OCI-LY1 (cell line): ENCODE measurements around the gene ATP2B2.
A peak's percentile ranks its signal among the peaks of the same experiment; 100 is the strongest.

ENCODE experiments used
- H2AFZ ChIP-seq: fragments of 200-600 bp; sonication (generic), shearing (Covaris generic); 2 replicates; pipeline ENCODE4 v1.6.0; 2014; ENCODE audit warnings: antibody characterized with exemption, mild to moderate bottlenecking, low read length
- H3F3A ChIP-seq: fragments of 200-600 bp; sonication (generic), shearing (Covaris generic); 2 replicates; pipeline ENCODE4 v1.6.0; 2014; ENCODE audit warnings: mild to moderate bottlenecking, antibody characterized with exemption, low read length, moderate library complexity; ENCODE audit not compliant: insufficient read depth
- H3K27ac ChIP-seq: fragments of 200-600 bp; sonication (generic); 2 replicates; pipeline ENCODE4 v1.5.1; 2014; ENCODE audit warnings: low read length, mixed run types, mild to moderate bottlenecking, low read depth; ENCODE audit not compliant: poor library complexity, severe bottlenecking
- H3K27me3 ChIP-seq: fragments of 200-600 bp; sonication (generic); 2 replicates; pipeline ENCODE4 v1.6.0; 2014; ENCODE audit warnings: antibody characterized with exemption, mild to moderate bottlenecking, low read length, moderate library complexity; ENCODE audit not compliant: insufficient read depth
- H3K36me3 ChIP-seq: fragments of 200-600 bp; sonication (generic); 2 replicates; pipeline ENCODE4 v1.6.1; 2014; ENCODE audit warnings: mild to moderate bottlenecking, antibody characterized with exemption, low read length, moderate library complexity, mixed read lengths; ENCODE audit not compliant: insufficient read depth
- H3K4me1 ChIP-seq: fragments of 200-600 bp; sonication (generic); 2 replicates; pipeline ENCODE4 v1.5.1; 2014; ENCODE audit warnings: mild to moderate bottlenecking, low read length, moderate library complexity; ENCODE audit not compliant: insufficient read depth, severe bottlenecking
- H3K4me2 ChIP-seq: fragments of 200-600 bp; sonication (generic), shearing (Covaris generic); 2 replicates; pipeline ENCODE4 v1.6.1; 2014; ENCODE audit warnings: low read length
- H3K4me3 ChIP-seq: fragments of 200-600 bp; sonication (generic); 2 replicates; pipeline ENCODE4 v1.5.1; 2014; ENCODE audit warnings: low read length, low read depth, mild to moderate bottlenecking, mixed read lengths; ENCODE audit not compliant: poor library complexity, severe bottlenecking
- H3K79me2 ChIP-seq: fragments of 200-600 bp; shearing (Covaris generic); 2 replicates; pipeline ENCODE4 v1.6.1; 2016; ENCODE audit warnings: mixed run types, low read length, mixed read lengths; ENCODE audit not compliant: insufficient read depth
- H3K9ac ChIP-seq: fragments of 200-600 bp; sonication (generic), shearing (Covaris generic); 2 replicates; pipeline ENCODE4 v1.6.1; 2014; ENCODE audit warnings: mild to moderate bottlenecking, low read length, mixed read lengths
- H3K9me2 ChIP-seq: fragments of 200-600 bp; sonication (generic), shearing (Covaris generic); 2 replicates; pipeline ENCODE4 v1.6.1; 2014; ENCODE audit warnings: low read depth, mild to moderate bottlenecking, low read length, mixed read lengths
- H3K9me3 ChIP-seq: fragments of 200-600 bp; shearing (Covaris generic); 2 replicates; pipeline ENCODE4 v1.6.1; 2014; ENCODE audit warnings: low read length, mixed read lengths
- H4K20me1 ChIP-seq: fragments of 200-600 bp; sonication (generic), shearing (Covaris generic); 2 replicates; pipeline ENCODE4 v1.6.0; 2016; ENCODE audit warnings: mild to moderate bottlenecking, low read length; ENCODE audit not compliant: insufficient read depth
- EZH2 ChIP-seq: fragments of 200-600 bp; sonication (generic), shearing (Covaris generic); IDR thresholded peaks from 2 replicates; pipeline ENCODE4 v1.8.0; 2017; ENCODE audit warnings: borderline replicate concordance, mixed run types, mild to moderate bottlenecking, antibody characterized with exemption, low read length, moderate library complexity, mixed read lengths
- TF ChIP-seq, protein P1 (sequence below): fragments of 200-600 bp; sonication (generic), shearing (Covaris generic); IDR thresholded peaks from 2 replicates; pipeline ENCODE4 v1.5.1; 2017; ENCODE audit warnings: mild to moderate bottlenecking, antibody characterized with exemption, low read length, moderate library complexity, mixed read lengths

ATP2B2 gene

DNA sequence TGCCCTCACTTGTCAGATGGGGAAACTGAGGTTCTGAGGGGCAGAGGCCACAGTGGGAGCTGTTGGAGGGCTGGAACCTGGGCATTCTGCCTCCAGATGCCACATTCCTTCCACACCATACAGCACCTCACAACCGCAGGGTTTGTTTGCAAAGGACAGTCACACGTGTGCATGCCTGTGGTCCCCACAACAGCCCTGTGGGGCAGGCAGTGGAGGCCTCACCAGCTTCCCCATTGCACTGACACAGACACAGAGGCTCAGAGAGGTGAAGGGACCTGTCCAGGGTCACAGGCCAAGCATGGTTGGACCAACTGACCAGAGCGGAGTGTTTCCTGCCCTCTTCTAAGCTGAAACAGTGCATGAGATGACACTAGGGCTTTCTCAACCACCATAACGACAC is 109.3 kb downstream of the ATP2B2 start:
- no peaks in the 10 kb centered on the region for H3K79me2 ChIP-seq
- no peak for TF ChIP-seq EZH2
- TF ChIP-seq, protein P1, sequence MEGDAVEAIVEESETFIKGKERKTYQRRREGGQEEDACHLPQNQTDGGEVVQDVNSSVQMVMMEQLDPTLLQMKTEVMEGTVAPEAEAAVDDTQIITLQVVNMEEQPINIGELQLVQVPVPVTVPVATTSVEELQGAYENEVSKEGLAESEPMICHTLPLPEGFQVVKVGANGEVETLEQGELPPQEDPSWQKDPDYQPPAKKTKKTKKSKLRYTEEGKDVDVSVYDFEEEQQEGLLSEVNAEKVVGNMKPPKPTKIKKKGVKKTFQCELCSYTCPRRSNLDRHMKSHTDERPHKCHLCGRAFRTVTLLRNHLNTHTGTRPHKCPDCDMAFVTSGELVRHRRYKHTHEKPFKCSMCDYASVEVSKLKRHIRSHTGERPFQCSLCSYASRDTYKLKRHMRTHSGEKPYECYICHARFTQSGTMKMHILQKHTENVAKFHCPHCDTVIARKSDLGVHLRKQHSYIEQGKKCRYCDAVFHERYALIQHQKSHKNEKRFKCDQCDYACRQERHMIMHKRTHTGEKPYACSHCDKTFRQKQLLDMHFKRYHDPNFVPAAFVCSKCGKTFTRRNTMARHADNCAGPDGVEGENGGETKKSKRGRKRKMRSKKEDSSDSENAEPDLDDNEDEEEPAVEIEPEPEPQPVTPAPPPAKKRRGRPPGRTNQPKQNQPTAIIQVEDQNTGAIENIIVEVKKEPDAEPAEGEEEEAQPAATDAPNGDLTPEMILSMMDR = no peak
- no peaks in the 10 kb centered on the region for H3K9me2 ChIP-seq
- H2AFZ ChIP-seq = no peak overlapping the region
- H3K9ac ChIP-seq = peak overlapping the region; percentile 33; the same call in 1 of the 2 replicates
- H3K4me1 ChIP-seq = peaks cover 38% of the 10 kb centered on the region
- no peaks in the 10 kb centered on the region for H3K9me3 ChIP-seq
- H3K4me3 ChIP-seq = no peak overlapping the region
- H3F3A ChIP-seq = 0 out of 2 replicates have a peak, but pooled peaks cover 2% of the 10 kb centered on the region
- H3K27me3 ChIP-seq = no peaks in the 10 kb centered on the region
- no peaks in the 10 kb centered on the region for H4K20me1 ChIP-seq
- peak overlapping the region; percentile 80 for H3K27ac ChIP-seq
- H3K4me2 ChIP-seq = peak overlapping the region; percentile 53; the same call in 1 of the 2 replicates
- H3K36me3 ChIP-seq = no peaks in the 10 kb centered on the region

DNA sequence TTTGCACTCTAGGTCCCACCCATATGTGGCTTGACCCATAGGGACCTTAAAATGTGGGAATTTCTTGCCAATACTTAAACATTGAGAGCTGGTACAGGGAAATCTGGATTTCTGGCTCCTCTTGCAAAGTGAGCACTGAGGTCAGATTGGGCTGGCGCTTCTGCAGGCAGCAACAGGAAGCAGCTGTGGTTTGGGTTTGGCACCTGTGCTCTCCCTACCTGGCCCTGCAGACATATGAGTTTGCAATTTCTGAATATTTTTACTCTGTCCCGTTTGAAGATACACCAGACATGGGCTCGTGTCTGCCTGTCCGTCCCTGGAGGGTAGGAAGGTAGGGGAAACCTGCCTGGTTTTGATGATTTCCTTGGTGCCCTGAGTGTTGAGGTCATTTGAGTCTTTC is 109.7 kb downstream of the ATP2B2 start:
- Histone ChIP-seq H3K4me1 (peaks cover 42% of the 10 kb centered on the region), H3K9me2 (no peaks in the 10 kb centered on the region), H3K36me3 (no peaks in the 10 kb centered on the region), H3F3A (0 out of 2 replicates have a peak, but pooled peaks cover 2% of the 10 kb centered on the region), H3K9ac (peak overlapping the region; percentile 33; the same call in 1 of the 2 replicates), H2AFZ (no peak overlapping the region), H3K4me2 (peak overlapping the region; percentile 53), H3K79me2 (no peaks in the 10 kb centered on the region), H3K9me3 (no peaks in the 10 kb centered on the region), H3K4me3 (no peak overlapping the region), H3K27ac (peak overlapping the region; percentile 80), H3K27me3 (no peaks in the 10 kb centered on the region), H4K20me1 (no peaks in the 10 kb centered on the region)
- TF ChIP-seq, protein P1 = no peak
- TF ChIP-seq EZH2 = no peak

DNA sequence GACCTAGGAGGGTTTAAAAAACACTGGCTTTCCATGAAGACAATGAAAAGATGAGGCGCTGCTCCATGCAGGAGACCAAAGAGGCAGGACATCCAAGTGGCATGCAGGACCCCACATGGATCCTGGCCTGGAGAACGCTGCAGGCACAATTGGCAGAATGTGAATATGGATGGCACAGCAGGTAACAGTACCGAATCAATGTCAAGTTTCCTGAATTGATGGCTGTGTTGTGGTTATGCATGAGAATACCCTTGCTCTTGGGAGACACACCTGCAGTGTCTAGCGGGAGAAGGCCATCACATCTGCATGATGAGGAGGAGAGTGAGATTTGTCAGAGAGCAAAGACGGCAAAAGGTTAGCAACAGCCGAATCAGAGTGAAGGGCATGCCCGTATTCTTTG is 110.2 kb downstream of the ATP2B2 start:
- Histone ChIP-seq H3K36me3 (no peaks in the 10 kb centered on the region), H3F3A (0 out of 2 replicates have a peak, but pooled peaks cover 2% of the 10 kb centered on the region), H3K9me2 (no peaks in the 10 kb centered on the region), H4K20me1 (no peaks in the 10 kb centered on the region), H3K4me3 (no peak overlapping the region), H3K9me3 (no peaks in the 10 kb centered on the region), H3K4me1 (peaks cover 47% of the 10 kb centered on the region), H3K4me2 (peak overlapping the region; percentile 53; the same call in 1 of the 2 replicates), H2AFZ (no peak overlapping the region), H3K79me2 (no peaks in the 10 kb centered on the region), H3K27me3 (no peaks in the 10 kb centered on the region), H3K27ac (peak overlapping the region; percentile 80), H3K9ac (no peak overlapping the region; the same call in 1 of the 2 replicates)
- no peak for TF ChIP-seq EZH2
- TF ChIP-seq, protein P1 = no peak
